Caco-2 (cell line): ENCODE data around the gene PADI4. TPM values are rescaled to one million over a fixed set of nuclear protein-coding genes. Genes with fewer than 3 reads are reported as not detected.

Experiments used
- BruUV-seq: library from RNA; stranded (reverse); fragments of 400-500 nt; replicated peaks from 2 replicates; lab custom pipeline; 2021; lab: Mats Ljungman, UMichigan
- CTCF ChIA-PET: fragments of 300-600 bp; sonication (Branson Sonifier 250); formaldehyde crosslinking; loops from one replicate; lab custom pipeline; 2022; ENCODE audit warnings: antibody characterized with exemption; lab: Charles Lee
- POLR2A ChIA-PET: fragments of 300-600 bp; sonication (Branson Sonifier 250); formaldehyde crosslinking; loops from one replicate; lab custom pipeline; 2022; ENCODE audit warnings: antibody characterized with exemption; lab: Charles Lee
- DNase-seq, 2 experiments: peaks; one replicate each; pipeline versions ENCODE4 v3.0.0 to v3.0.0-alpha.2; 2020 to 2022
- H3K27me3 ChIP-seq: replicated peaks from 2 replicates; pipeline ENCODE4 v1.6.0; 2011; ENCODE audit warnings: low read length; ENCODE audit not compliant: control insufficient read depth, insufficient read depth
- H3K36me3 ChIP-seq: 2 replicates; pipeline ENCODE4 v1.5.1; 2011; ENCODE audit warnings: low read length; ENCODE audit not compliant: control insufficient read depth, insufficient read depth
- H3K4me1 ChIP-seq: fragments of 250-450 bp; sonication (Bioruptor Pico); 2 replicates; pipeline ENCODE4 v1.5.1; 2020; ENCODE audit warnings: mild to moderate bottlenecking
- H3K4me3 ChIP-seq: 2 replicates; pipeline ENCODE4 v1.5.1; 2011; ENCODE audit warnings: low read depth, mild to moderate bottlenecking, control low read depth, low read length
- H3K9me3 ChIP-seq: fragments of 250-450 bp; sonication (Bioruptor Pico); 2 replicates; pipeline ENCODE4 v1.5.1; 2020; ENCODE audit warnings: mild to moderate bottlenecking, moderate library complexity
- H3K27ac Mint-ChIP-seq: one replicate; pipeline ENCODE4 v1.8.0; 2022; ENCODE audit warnings: mixed read lengths; ENCODE audit not compliant: unreplicated experiment
- H3K27me3 Mint-ChIP-seq: one replicate; pipeline ENCODE4 v1.8.0; 2022; ENCODE audit warnings: mixed read lengths; ENCODE audit not compliant: insufficient read depth, unreplicated experiment
- H3K36me3 Mint-ChIP-seq: one replicate; pipeline ENCODE4 v1.8.0; 2022; ENCODE audit warnings: mild to moderate bottlenecking, mixed read lengths; ENCODE audit not compliant: insufficient read depth, unreplicated experiment
- H3K4me1 Mint-ChIP-seq: one replicate; pipeline ENCODE4 v1.8.0; 2022; ENCODE audit warnings: low read depth, mixed read lengths; ENCODE audit not compliant: unreplicated experiment
- H3K4me3 Mint-ChIP-seq: one replicate; pipeline ENCODE4 v1.8.0; 2022; ENCODE audit warnings: mild to moderate bottlenecking, moderate library complexity, mixed read lengths; ENCODE audit not compliant: unreplicated experiment
- H3K9me3 Mint-ChIP-seq: one replicate; pipeline ENCODE4 v1.8.0; 2022; ENCODE audit warnings: mixed read lengths; ENCODE audit not compliant: unreplicated experiment
- intact Hi-C: fragments of 100-400 bp; cut with micrococcal nuclease; formaldehyde crosslinking; loops from one replicate; pipeline ENCODE4 v1.10.0; 2022; ENCODE audit not compliant: unreplicated experiment
- total RNA-seq: library from RNA; stranded (reverse); gene quantifications from 2 replicates; pipeline ENCODE4 v1.2.3, GENCODE V29; 2022
- TF ChIP-seq, protein P1 (sequence below), 2 experiments: fragments of 200-600 bp in 1 of 2; IDR thresholded peaks; 1 replicate in 1 of 2; 2 replicates in 1 of 2; pipeline versions ENCODE4 v1.5.1 to v1.8.0; 2011 to 2022; ENCODE audit warnings: antibody characterized with exemption in 1 of 2, control low read depth in 1 of 2, inconsistent platforms in 1 of 2, low read depth in 1 of 2, low read length in 1 of 2, mild to moderate bottlenecking in 1 of 2, moderate library complexity in 1 of 2; ENCODE audit not compliant: insufficient read depth in 1 of 2, severe bottlenecking in 1 of 2, unreplicated experiment in 1 of 2

PADI4 gene
- total RNA-seq, 1 experiment from 2014 or later, result not detected

DNA sequence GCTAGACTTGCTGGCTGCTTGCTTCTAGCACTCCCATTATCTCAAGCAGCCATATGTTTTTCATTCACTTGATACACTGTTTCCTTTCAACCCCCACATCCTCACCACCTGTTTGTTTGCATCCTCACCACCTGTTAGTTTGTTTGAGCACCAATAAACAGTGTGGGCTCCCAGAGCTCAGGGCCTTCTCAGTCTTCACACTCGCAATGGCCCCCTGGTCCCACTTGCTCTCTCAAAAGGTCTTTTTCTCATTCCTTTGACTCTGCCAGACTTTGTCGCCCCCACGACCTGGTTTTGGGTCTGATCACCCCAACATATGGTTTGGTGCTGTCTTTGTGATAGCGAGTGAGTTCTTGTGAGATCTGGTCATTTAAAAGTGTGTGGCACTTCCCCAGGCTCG lies 6.2 kb upstream of the PADI4 start:
- Mint-ChIP-seq H3K27me3 (peaks cover 3% of the 10 kb centered on the region), H3K36me3 (no peaks in the 10 kb centered on the region), H3K9me3 (peaks cover 20% of the 10 kb centered on the region), H3K27ac (no peak overlapping the region), H3K4me3 (no peak overlapping the region), H3K4me1 (no peaks in the 10 kb centered on the region)
- H3K4me1 ChIP-seq, result no peaks in the 10 kb centered on the region
- intact Hi-C loops, result no loop called here
- TF ChIP-seq, protein P1, sequence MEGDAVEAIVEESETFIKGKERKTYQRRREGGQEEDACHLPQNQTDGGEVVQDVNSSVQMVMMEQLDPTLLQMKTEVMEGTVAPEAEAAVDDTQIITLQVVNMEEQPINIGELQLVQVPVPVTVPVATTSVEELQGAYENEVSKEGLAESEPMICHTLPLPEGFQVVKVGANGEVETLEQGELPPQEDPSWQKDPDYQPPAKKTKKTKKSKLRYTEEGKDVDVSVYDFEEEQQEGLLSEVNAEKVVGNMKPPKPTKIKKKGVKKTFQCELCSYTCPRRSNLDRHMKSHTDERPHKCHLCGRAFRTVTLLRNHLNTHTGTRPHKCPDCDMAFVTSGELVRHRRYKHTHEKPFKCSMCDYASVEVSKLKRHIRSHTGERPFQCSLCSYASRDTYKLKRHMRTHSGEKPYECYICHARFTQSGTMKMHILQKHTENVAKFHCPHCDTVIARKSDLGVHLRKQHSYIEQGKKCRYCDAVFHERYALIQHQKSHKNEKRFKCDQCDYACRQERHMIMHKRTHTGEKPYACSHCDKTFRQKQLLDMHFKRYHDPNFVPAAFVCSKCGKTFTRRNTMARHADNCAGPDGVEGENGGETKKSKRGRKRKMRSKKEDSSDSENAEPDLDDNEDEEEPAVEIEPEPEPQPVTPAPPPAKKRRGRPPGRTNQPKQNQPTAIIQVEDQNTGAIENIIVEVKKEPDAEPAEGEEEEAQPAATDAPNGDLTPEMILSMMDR (IDR thresholded peaks at IDR 0.05; ENCODE audit: insufficient read depth in 1 of 2, low read depth in 1 of 2, low read length in 1 of 2, severe bottlenecking in 1 of 2, unreplicated experiment in 1 of 2), result no peak
- no peaks in the 10 kb centered on the region; the same call in 1 of the 2 replicates for H3K9me3 ChIP-seq
- CTCF ChIA-PET, result no interaction called here
- BruUV-seq, result no TSS peak
- DNase-seq, result no peak
- H3K4me3 ChIP-seq, result no peak overlapping the region
- no peaks in the 10 kb centered on the region for H3K36me3 ChIP-seq
- H3K27me3 ChIP-seq, result no peaks in the 10 kb centered on the region
- POLR2A ChIA-PET, result no interaction called here

DNA sequence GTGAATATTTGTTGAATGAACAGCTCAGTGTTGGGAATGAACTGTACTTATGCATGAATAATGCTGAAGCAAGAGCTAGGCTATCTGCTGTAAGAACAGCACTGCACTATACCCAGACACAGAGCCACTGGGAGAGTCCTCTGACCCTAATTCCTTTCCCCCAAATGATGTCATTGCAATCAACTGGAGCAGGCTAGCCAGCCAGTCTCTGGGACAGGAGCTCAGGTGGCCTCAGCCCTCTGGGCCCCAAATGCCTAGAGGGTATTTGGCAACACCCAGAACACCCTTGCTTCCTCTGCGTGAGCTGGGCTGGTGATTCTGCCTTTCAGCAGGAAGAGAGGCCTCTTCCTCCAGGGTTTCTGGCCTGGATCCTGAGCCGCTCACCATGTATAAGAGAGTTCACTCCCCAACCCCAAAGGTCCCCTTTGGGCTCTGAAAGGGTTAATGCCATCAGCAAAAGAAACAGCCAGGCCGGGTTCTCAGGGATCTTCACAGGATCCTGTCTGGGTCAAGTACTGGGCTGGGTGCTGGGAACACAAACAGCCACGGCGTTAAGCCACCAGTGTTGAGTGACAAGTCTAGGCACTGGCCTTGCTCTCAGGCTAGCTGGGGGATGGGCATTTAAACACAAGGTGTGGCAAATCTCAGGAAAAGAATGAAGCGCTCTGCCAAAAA lies 3.7 kb upstream of the PADI4 start:
- H3K4me1 ChIP-seq, result no peaks in the 10 kb centered on the region
- TF ChIP-seq, protein P1 (IDR thresholded peaks at IDR 0.05; ENCODE audit: insufficient read depth in 1 of 2, low read depth in 1 of 2, low read length in 1 of 2, severe bottlenecking in 1 of 2, unreplicated experiment in 1 of 2), result no peak
- ChIA-PET CTCF (no interaction called here), POLR2A (no interaction called here)
- H3K4me3 ChIP-seq, result no peak overlapping the region
- no peak for DNase-seq
- intact Hi-C loops, result no loop called here
- no TSS peak for BruUV-seq
- Mint-ChIP-seq H3K36me3 (no peaks in the 10 kb centered on the region), H3K9me3 (peaks cover 13% of the 10 kb centered on the region), H3K4me3 (no peak overlapping the region), H3K27me3 (peaks cover 3% of the 10 kb centered on the region), H3K4me1 (no peaks in the 10 kb centered on the region), H3K27ac (no peak overlapping the region)
- H3K9me3 ChIP-seq, result no peaks in the 10 kb centered on the region; the same call in 1 of the 2 replicates
- no peaks in the 10 kb centered on the region for H3K27me3 ChIP-seq
- H3K36me3 ChIP-seq, result no peaks in the 10 kb centered on the region

GRCh38 chr1:17304826-17305175 lies 3.2 kb upstream of the PADI4 start:
- H3K27me3 ChIP-seq, result no peaks in the 10 kb centered on the region
- DNase-seq, result no peak
- H3K36me3 ChIP-seq, result no peaks in the 10 kb centered on the region
- no peak overlapping the region for H3K4me3 Mint-ChIP-seq
- no peaks in the 10 kb centered on the region for H3K36me3 Mint-ChIP-seq
- H3K27ac Mint-ChIP-seq, result no peak overlapping the region
- intact Hi-C loops, result no loop called here
- H3K9me3 ChIP-seq, result no peaks in the 10 kb centered on the region; the same call in 1 of the 2 replicates
- H3K4me3 ChIP-seq, result no peak overlapping the region
- ChIA-PET POLR2A (no interaction called here), CTCF (no interaction called here)
- TF ChIP-seq, protein P1 (IDR thresholded peaks at IDR 0.05; ENCODE audit: insufficient read depth in 1 of 2, low read depth in 1 of 2, low read length in 1 of 2, severe bottlenecking in 1 of 2, unreplicated experiment in 1 of 2), result no peak
- no peaks in the 10 kb centered on the region for H3K4me1 ChIP-seq
- H3K4me1 Mint-ChIP-seq, result no peaks in the 10 kb centered on the region
- H3K27me3 Mint-ChIP-seq, result peaks cover 3% of the 10 kb centered on the region
- no TSS peak for BruUV-seq
- H3K9me3 Mint-ChIP-seq, result peaks cover 11% of the 10 kb centered on the region
